K562 (cell line): ENCODE measurements around the gene YJEFN3. TPM values are rescaled to one million over a fixed set of nuclear protein-coding genes. Genes with fewer than 3 reads are reported as not detected.

Experiments used
- BHLHE40 ChIP-seq: IDR thresholded peaks from 2 replicates; pipeline ENCODE4 v1.6.1; 2011; ENCODE audit warnings: low read length, improper control_type of control experiment
- CTBP1 ChIP-seq: fragments of 450-650 bp; IDR thresholded peaks from 2 replicates; pipeline ENCODE4 v1.6.1; 2016; ENCODE audit warnings: borderline replicate concordance
- NR3C1 ChIP-seq: sonication (generic); formaldehyde crosslinking; IDR thresholded peaks from 2 replicates; pipeline ENCODE4 v1.8.1; 2022; ENCODE audit warnings: missing genetic modification reagents
- SMARCE1 ChIP-seq: fragments of 450-650 bp; IDR thresholded peaks from 2 replicates; pipeline ENCODE4 v1.7.1; 2016; ENCODE audit warnings: mild to moderate bottlenecking
- SUPT5H ChIP-seq: fragments of 450-650 bp; IDR thresholded peaks from 2 replicates; pipeline ENCODE4 v1.6.1; 2016
- TCF7 ChIP-seq: sonication (generic); IDR thresholded peaks from 2 replicates; pipeline ENCODE4 v1.6.1; 2016; ENCODE audit warnings: antibody characterized with exemption, borderline replicate concordance
- TSC22D4 ChIP-seq: fragments of 450-650 bp; IDR thresholded peaks from 2 replicates; pipeline ENCODE4 v1.6.1; 2016; ENCODE audit warnings: missing genetic modification characterization, missing biosample characterization, control low read depth
- YBX1 ChIP-seq: fragments of 450-650 bp; IDR thresholded peaks from 2 replicates; pipeline ENCODE4 v1.7.1; 2016; ENCODE audit warnings: mild to moderate bottlenecking
- ZNF146 ChIP-seq: IDR thresholded peaks from one replicate; pipeline ENCODE4 v1.6.1; 2018; ENCODE audit warnings: missing compliant biosample characterization; ENCODE audit not compliant: unreplicated experiment
- ZNF217 ChIP-seq: sonication (generic); formaldehyde crosslinking; IDR thresholded peaks from 2 replicates; pipeline ENCODE4 v1.8.0; 2022; ENCODE audit warnings: mild to moderate bottlenecking, missing genetic modification reagents
- ZSCAN29 ChIP-seq: fragments of 450-650 bp; IDR thresholded peaks from 2 replicates; pipeline ENCODE4 v1.6.1; 2017
- polyA plus RNA-seq, 8 experiments: library from polyadenylated mRNA; depleted of rRNA in 4 of 8; stranded (reverse) in 5 of 8; unstranded in 3 of 8; fragments of >200 nt; fragmentation: Nextera tagmentation in 2 of 8; fragmentation: Illumina TruSeq in 1 of 8; extraction: Ambion mirVana in 2 of 8; extraction: Trizol in 1 of 8; gene quantifications; 2 replicates each; pipeline versions ENCODE4 v1.2.1 to v1.2.3, GENCODE V29; 2011 to 2014; ENCODE audit warnings: inconsistent platforms in 1 of 8, missing spikeins in 1 of 8
- total RNA-seq, 7 experiments: library from RNA; depleted of rRNA in 6 of 7; stranded (reverse); fragments of >200 nt in 6 of 7; fragmentation: Illumina TruSeq in 2 of 7; extraction: Trizol in 2 of 7; gene quantifications; 2 replicates each; pipeline versions ENCODE4 v1.2.1 to v1.2.3, GENCODE V29; 2011 to 2021; ENCODE audit warnings: low replicate concordance in 1 of 7
- TF ChIP-seq, protein P1 (sequence below): fragments of 200-600 bp; sonication (generic); IDR thresholded peaks from one replicate; pipeline ENCODE4 v1.6.1; 2012; ENCODE audit warnings: mild to moderate bottlenecking, low read depth, low read length, inconsistent platforms
- TF ChIP-seq, protein P2 (sequence below), 2 experiments: fragments of 450-650 bp in 1 of 2; IDR thresholded peaks; 2 replicates each; pipeline ENCODE4 v1.6.1; 2011 to 2017; ENCODE audit warnings: low read depth in 2 of 2, antibody characterized with exemption in 1 of 2, borderline replicate concordance in 1 of 2, low read length in 1 of 2, mild to moderate bottlenecking in 1 of 2, mixed read lengths in 1 of 2; ENCODE audit not compliant: control insufficient read depth in 1 of 2

The YJEFN3 gene
- total and polyA plus RNA-seq, 9 of the 15 experiments (the other 6 are each of a cell fraction or from before 2014, with no cell fraction given) = 0.04 to 5.8 (median 1.3) TPM; not detected in 1

- TF ChIP-seq, protein P1, sequence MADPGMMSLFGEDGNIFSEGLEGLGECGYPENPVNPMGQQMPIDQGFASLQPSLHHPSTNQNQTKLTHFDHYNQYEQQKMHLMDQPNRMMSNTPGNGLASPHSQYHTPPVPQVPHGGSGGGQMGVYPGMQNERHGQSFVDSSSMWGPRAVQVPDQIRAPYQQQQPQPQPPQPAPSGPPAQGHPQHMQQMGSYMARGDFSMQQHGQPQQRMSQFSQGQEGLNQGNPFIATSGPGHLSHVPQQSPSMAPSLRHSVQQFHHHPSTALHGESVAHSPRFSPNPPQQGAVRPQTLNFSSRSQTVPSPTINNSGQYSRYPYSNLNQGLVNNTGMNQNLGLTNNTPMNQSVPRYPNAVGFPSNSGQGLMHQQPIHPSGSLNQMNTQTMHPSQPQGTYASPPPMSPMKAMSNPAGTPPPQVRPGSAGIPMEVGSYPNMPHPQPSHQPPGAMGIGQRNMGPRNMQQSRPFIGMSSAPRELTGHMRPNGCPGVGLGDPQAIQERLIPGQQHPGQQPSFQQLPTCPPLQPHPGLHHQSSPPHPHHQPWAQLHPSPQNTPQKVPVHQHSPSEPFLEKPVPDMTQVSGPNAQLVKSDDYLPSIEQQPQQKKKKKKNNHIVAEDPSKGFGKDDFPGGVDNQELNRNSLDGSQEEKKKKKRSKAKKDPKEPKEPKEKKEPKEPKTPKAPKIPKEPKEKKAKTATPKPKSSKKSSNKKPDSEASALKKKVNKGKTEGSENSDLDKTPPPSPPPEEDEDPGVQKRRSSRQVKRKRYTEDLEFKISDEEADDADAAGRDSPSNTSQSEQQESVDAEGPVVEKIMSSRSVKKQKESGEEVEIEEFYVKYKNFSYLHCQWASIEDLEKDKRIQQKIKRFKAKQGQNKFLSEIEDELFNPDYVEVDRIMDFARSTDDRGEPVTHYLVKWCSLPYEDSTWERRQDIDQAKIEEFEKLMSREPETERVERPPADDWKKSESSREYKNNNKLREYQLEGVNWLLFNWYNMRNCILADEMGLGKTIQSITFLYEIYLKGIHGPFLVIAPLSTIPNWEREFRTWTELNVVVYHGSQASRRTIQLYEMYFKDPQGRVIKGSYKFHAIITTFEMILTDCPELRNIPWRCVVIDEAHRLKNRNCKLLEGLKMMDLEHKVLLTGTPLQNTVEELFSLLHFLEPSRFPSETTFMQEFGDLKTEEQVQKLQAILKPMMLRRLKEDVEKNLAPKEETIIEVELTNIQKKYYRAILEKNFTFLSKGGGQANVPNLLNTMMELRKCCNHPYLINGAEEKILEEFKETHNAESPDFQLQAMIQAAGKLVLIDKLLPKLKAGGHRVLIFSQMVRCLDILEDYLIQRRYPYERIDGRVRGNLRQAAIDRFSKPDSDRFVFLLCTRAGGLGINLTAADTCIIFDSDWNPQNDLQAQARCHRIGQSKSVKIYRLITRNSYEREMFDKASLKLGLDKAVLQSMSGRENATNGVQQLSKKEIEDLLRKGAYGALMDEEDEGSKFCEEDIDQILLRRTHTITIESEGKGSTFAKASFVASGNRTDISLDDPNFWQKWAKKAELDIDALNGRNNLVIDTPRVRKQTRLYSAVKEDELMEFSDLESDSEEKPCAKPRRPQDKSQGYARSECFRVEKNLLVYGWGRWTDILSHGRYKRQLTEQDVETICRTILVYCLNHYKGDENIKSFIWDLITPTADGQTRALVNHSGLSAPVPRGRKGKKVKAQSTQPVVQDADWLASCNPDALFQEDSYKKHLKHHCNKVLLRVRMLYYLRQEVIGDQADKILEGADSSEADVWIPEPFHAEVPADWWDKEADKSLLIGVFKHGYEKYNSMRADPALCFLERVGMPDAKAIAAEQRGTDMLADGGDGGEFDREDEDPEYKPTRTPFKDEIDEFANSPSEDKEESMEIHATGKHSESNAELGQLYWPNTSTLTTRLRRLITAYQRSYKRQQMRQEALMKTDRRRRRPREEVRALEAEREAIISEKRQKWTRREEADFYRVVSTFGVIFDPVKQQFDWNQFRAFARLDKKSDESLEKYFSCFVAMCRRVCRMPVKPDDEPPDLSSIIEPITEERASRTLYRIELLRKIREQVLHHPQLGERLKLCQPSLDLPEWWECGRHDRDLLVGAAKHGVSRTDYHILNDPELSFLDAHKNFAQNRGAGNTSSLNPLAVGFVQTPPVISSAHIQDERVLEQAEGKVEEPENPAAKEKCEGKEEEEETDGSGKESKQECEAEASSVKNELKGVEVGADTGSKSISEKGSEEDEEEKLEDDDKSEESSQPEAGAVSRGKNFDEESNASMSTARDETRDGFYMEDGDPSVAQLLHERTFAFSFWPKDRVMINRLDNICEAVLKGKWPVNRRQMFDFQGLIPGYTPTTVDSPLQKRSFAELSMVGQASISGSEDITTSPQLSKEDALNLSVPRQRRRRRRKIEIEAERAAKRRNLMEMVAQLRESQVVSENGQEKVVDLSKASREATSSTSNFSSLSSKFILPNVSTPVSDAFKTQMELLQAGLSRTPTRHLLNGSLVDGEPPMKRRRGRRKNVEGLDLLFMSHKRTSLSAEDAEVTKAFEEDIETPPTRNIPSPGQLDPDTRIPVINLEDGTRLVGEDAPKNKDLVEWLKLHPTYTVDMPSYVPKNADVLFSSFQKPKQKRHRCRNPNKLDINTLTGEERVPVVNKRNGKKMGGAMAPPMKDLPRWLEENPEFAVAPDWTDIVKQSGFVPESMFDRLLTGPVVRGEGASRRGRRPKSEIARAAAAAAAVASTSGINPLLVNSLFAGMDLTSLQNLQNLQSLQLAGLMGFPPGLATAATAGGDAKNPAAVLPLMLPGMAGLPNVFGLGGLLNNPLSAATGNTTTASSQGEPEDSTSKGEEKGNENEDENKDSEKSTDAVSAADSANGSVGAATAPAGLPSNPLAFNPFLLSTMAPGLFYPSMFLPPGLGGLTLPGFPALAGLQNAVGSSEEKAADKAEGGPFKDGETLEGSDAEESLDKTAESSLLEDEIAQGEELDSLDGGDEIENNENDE = no peak
- TF ChIP-seq YBX1 (no peak), TCF7 (no peak), SUPT5H (peak; percentile 32; the same call in 1 of the 2 replicates), ZNF217 (CRISPR knock-in tag) (no peak), BHLHE40 (0 out of 2 replicates have a peak, but pooled peaks have one; percentile 13), TSC22D4 (tag) (no peak), ZNF146 (no peak), SMARCE1 (no peak), ZSCAN29 (no peak), CTBP1 (peak; percentile 42; the same call in 1 of the 2 replicates), NR3C1 (no peak)
- TF ChIP-seq, protein P2, sequence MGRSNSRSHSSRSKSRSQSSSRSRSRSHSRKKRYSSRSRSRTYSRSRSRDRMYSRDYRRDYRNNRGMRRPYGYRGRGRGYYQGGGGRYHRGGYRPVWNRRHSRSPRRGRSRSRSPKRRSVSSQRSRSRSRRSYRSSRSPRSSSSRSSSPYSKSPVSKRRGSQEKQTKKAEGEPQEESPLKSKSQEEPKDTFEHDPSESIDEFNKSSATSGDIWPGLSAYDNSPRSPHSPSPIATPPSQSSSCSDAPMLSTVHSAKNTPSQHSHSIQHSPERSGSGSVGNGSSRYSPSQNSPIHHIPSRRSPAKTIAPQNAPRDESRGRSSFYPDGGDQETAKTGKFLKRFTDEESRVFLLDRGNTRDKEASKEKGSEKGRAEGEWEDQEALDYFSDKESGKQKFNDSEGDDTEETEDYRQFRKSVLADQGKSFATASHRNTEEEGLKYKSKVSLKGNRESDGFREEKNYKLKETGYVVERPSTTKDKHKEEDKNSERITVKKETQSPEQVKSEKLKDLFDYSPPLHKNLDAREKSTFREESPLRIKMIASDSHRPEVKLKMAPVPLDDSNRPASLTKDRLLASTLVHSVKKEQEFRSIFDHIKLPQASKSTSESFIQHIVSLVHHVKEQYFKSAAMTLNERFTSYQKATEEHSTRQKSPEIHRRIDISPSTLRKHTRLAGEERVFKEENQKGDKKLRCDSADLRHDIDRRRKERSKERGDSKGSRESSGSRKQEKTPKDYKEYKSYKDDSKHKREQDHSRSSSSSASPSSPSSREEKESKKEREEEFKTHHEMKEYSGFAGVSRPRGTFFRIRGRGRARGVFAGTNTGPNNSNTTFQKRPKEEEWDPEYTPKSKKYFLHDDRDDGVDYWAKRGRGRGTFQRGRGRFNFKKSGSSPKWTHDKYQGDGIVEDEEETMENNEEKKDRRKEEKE (IDR thresholded peaks at IDR 0.05; ENCODE audit: borderline replicate concordance in 1 of 2, control insufficient read depth in 1 of 2, low read depth in 2 of 2, low read length in 1 of 2) = no peak
These were observed 3.5 kb downstream of the YJEFN3 start (continued) for GRCh38 chr19:19531951-19532805.
